ENCODE data around the gene TMEM42. TPM values are rescaled to one million over a fixed set of nuclear protein-coding genes. Genes with fewer than 3 reads are reported as not detected.

The TMEM42 gene
- total and polyA plus RNA-seq, 2 donors from 2014 or later, result 17.7 to 33.6 TPM

DNA sequence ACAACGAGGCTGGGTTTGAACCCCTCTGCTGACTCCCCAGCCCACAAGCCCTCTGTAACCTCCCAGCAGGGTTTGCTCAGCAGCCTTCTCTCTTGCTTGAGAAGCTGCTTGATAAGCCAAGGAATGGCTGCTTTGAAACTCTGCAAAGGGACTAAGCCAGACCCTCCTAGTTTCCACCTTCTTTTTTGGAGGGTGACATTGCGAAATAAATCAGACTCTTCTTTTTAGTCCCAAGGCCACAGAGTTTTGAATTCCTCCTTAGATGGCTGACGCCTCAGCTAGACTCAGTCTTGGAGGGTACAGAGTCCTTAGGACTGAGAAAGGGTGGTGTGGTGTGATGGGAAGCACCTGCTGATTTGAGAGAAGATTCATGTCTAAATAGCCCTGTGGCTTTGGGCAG, 13.9 kb downstream of the TMEM42 start:
- Histone ChIP-seq H3K9ac (ENCODE audit: low read length in 3 of 3) (no peak overlapping the region), H3K4me3 (ENCODE audit: low read length in 3 of 3) (no peak overlapping the region), H3K27ac (ENCODE audit: low read depth in 2 of 2, low read length in 2 of 2) (no peak overlapping the region), H3K4me1 (ENCODE audit: control insufficient read depth in 2 of 3, insufficient read depth in 2 of 3, low read depth in 1 of 3, low read length in 3 of 3) (no peaks in the 10 kb centered on the region), H3K36me3 (ENCODE audit: control insufficient read depth in 2 of 3, insufficient read depth in 3 of 3, low read length in 3 of 3) (no peaks in the 10 kb centered on the region), H3K27me3 (ENCODE audit: control insufficient read depth, insufficient read depth, low read length) (no peaks in the 10 kb centered on the region), H3K9me3 (ENCODE audit: control insufficient read depth in 2 of 3, insufficient read depth in 1 of 3, low read length in 3 of 3) (no peaks in the 10 kb centered on the region)
- intact Hi-C loops (cut with DNase I), result no loop called here
- DNase-seq, result no peak
- no peak for TF ChIP-seq CTCF (IDR thresholded peaks at IDR 0.05; ENCODE audit: borderline replicate concordance, extremely low read depth, insufficient read depth)
- no peak for FAIRE-seq

DNA sequence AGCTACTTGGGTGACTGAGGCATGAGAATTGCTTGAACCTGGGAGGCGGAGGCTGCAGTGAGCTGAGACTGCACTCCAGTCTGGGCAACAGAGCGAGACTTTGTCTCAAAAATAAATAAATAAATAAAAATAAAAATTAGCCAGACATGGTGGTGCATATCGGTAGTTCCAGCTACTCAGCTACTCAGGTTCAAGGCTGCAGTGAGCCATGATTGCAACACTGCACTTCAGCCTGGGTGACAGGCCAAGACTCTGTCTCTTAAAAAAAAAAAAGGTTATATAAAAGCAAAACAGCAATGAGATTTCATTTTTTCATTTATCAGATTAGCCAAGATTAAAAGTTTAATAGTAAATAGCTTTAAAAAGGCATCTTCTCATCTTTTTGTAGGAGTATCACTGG, 15.6 kb downstream of the TMEM42 start:
- FAIRE-seq, result no peak
- intact Hi-C loops (cut with DNase I), result no loop called here

GRCh38 chr3:44880284-44880683, 18.6 kb downstream of the TMEM42 start:
- intact Hi-C loops (cut with DNase I), result no loop called here
- Histone ChIP-seq H3K27me3 (ENCODE audit: control insufficient read depth, insufficient read depth, low read length) (no peaks in the 10 kb centered on the region), H3K27ac (ENCODE audit: low read depth in 2 of 2, low read length in 2 of 2) (no peak overlapping the region), H3K9me3 (ENCODE audit: control insufficient read depth in 2 of 3, insufficient read depth in 1 of 3, low read length in 3 of 3) (peaks cover 0 to 3% (median 0%) of the 10 kb centered on the region in 3 donors), H3K9ac (ENCODE audit: low read length in 3 of 3) (no peak overlapping the region), H3K4me3 (ENCODE audit: low read length in 3 of 3) (no peak overlapping the region), H3K36me3 (ENCODE audit: control insufficient read depth in 2 of 3, insufficient read depth in 3 of 3, low read length in 3 of 3) (no peaks in the 10 kb centered on the region), H3K4me1 (ENCODE audit: control insufficient read depth in 2 of 3, insufficient read depth in 2 of 3, low read depth in 1 of 3, low read length in 3 of 3) (no peaks in the 10 kb centered on the region)
- no peak for TF ChIP-seq CTCF (IDR thresholded peaks at IDR 0.05; ENCODE audit: borderline replicate concordance, extremely low read depth, insufficient read depth)
- FAIRE-seq (no peak), DNase-seq (no peak)

More for the DNA sequence above, 15.6 kb downstream of the TMEM42 start:
- Histone ChIP-seq H3K9me3 (ENCODE audit: control insufficient read depth in 2 of 3, insufficient read depth in 1 of 3, low read length in 3 of 3) (no peaks in the 10 kb centered on the region), H3K9ac (ENCODE audit: low read length in 3 of 3) (no peak overlapping the region), H3K4me3 (ENCODE audit: low read length in 3 of 3) (no peak overlapping the region), H3K36me3 (ENCODE audit: control insufficient read depth in 2 of 3, insufficient read depth in 3 of 3, low read length in 3 of 3) (no peaks in the 10 kb centered on the region), H3K27me3 (ENCODE audit: control insufficient read depth, insufficient read depth, low read length) (no peaks in the 10 kb centered on the region), H3K4me1 (ENCODE audit: control insufficient read depth in 2 of 3, insufficient read depth in 2 of 3, low read depth in 1 of 3, low read length in 3 of 3) (no peaks in the 10 kb centered on the region), H3K27ac (ENCODE audit: low read depth in 2 of 2, low read length in 2 of 2) (no peak overlapping the region)
- no peak for TF ChIP-seq CTCF (IDR thresholded peaks at IDR 0.05; ENCODE audit: borderline replicate concordance, extremely low read depth, insufficient read depth)
- no peak for DNase-seq

Measured in kidney (tissue), 14 donors.